Measurements from ENCODE around the gene GLIS2.

Gene GLIS2

DNA sequence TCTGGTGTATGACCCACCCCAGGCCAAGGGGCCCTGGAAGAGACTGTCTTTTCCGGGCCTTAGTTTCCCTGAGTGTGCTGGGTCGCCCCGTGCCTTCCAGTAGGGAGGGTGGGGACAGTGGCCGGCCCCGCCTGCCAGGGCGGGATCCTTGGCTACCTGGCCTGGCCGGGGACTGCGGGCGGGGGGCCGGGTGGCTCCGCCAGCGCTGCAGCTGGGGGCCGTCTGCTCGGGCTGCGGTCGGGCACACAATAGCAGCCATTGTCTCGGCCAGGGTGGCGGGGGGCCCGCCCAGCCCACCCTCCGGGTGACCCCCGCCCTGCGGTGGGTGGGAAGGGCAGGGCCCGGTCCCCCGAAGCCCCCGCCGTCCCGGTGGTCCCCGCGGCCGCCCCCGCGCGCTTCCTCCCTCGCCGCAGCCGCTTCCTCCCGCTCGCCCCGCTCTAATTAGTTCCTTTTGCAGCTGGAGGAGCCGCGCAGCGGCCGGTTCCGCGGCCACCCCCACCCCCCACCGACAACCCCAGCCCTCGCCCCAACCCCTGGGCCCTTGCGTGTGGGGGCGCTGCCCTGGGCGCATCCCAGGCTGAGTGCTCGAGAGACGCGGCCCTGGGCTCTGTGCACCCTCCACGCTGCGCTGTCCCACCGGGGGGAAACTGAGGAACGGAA, 11.6 kb downstream of the GLIS2 start:
- no peak overlapping the region for H3K27ac ChIP-seq
- TF ChIP-seq ZFX (IDR thresholded peaks at IDR 0.05): no peak
- TF ChIP-seq, protein P1, sequence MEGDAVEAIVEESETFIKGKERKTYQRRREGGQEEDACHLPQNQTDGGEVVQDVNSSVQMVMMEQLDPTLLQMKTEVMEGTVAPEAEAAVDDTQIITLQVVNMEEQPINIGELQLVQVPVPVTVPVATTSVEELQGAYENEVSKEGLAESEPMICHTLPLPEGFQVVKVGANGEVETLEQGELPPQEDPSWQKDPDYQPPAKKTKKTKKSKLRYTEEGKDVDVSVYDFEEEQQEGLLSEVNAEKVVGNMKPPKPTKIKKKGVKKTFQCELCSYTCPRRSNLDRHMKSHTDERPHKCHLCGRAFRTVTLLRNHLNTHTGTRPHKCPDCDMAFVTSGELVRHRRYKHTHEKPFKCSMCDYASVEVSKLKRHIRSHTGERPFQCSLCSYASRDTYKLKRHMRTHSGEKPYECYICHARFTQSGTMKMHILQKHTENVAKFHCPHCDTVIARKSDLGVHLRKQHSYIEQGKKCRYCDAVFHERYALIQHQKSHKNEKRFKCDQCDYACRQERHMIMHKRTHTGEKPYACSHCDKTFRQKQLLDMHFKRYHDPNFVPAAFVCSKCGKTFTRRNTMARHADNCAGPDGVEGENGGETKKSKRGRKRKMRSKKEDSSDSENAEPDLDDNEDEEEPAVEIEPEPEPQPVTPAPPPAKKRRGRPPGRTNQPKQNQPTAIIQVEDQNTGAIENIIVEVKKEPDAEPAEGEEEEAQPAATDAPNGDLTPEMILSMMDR (conservative IDR thresholded peaks at IDR 0.05): no peak

DNA sequence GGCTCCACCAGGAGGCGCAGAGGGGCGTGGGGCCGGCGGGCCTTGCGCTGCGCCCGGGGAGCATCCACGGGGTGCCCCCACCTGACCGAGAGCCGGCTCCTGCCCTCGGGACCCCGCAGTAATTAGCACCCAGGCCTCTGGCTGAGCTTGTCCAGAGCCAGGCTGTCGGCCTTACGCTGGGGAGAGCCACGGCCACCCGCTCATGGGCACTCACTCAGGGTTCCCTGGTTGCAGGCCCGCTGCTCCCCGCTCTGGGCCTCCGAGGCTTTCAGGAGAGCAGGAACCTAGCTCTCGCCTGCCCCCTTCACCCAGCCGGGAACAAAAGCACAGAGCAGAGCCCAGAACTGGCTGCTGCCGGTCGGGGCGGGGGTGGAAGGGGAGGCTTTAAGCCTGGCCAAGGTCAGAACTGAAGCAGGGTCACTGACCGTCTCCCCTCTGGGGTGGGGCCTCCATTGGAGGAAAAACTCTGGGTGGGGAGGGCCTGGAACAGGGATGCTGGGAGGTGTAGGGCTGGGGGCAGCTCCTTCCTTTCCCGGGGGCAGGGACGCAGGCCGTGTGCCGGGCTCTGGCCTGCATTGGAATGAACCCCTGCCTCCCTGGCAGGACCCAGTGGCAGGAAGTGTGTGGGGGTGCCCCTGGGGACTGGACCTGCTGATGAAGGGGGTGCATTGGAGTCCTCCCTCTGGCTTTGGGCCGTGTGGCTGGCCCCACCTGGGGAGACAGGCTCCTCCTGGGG, 12.3 kb downstream of the GLIS2 start:
- no peak overlapping the region for H3K27ac ChIP-seq
- no peak for TF ChIP-seq ZFX (IDR thresholded peaks at IDR 0.05)
- TF ChIP-seq, protein P1 (conservative IDR thresholded peaks at IDR 0.05): no peak

DNA sequence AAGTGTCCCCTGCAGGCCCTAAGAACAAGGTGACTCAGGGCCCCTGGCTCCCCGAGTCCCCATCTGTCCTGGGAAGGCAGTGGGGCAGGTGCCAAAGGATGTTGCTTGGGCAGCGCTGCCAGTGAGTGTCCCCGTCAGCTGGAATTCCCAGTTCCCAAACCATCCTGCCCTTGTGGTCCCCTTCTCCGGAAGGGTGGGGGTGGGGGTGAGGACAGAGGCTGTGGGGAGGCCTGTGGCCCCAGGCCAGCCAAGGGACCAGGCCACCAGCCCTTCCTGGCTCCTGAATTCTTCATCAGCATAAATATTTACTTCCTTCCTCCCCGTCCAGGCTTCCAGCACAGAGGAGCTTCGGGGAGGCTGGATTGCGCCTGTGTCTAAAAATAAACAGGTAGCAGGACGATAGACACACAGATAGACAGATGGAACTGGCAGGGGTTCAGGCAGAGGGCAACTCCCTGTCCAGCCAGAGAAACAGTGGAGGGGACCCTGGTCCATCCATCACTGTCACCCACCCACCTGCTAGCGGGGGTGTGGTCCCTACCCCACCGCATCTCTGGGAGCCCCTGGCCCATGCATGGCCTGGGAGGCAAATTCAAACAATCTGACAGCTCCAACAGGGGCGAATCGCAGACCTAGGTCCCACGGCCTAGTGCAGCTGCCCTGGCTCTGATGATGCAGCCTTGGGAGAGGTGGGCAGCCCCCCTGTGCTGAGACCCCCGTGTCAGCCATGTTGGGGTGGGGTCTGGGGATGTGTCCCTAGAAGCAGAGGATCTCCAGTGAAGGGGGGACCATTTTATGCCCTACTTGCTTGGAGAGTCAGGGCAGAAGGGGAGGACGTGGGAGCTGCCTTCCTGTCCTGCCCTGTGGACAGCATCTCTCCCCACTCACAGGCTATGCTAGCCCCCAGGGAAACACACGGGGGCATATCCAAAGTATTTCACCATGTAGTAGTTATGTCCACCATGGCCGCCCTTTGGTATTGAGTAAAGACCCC, 13.2 kb downstream of the GLIS2 start:
- no peak for TF ChIP-seq ZFX (IDR thresholded peaks at IDR 0.05)
- TF ChIP-seq, protein P1 (conservative IDR thresholded peaks at IDR 0.05): no peak
- H3K27ac ChIP-seq: no peak overlapping the region

DNA sequence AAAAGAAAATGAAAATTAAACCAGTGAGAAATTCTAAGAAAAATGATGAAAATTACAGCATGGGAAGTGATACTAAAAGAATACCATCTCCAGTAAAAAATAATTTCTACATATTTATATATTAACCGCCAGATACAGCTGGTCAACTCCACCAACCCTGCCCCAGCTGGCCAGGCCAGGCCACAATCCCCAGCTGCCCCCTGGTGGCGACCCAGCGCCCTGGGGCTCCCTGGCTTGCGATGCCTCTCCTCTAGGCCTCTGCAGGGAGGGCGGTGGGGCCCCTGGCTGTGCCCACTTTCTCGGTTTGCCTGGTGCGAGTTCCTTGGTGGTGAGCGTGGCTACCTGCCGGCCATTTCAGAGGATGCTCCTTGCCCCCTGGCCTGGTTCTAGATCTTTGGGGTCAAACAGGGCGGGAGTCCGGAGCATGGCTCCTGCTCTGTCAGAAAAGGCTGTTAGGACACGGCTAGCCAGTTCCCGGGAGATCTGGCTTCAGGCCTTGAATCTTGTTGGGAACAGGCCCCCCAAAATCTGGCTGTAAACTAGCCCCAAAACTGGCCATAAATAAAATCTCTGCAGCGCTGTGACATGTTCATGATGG, 14.5 kb downstream of the GLIS2 start:
- H3K27ac ChIP-seq: no peak overlapping the region
- TF ChIP-seq, protein P1 (conservative IDR thresholded peaks at IDR 0.05): peak; percentile 92
- no peak for TF ChIP-seq ZFX (IDR thresholded peaks at IDR 0.05)

GRCh38 chr16:4332083-4332482, 16.2 kb downstream of the GLIS2 start:
- no peak for TF ChIP-seq ZFX (IDR thresholded peaks at IDR 0.05)
- TF ChIP-seq, protein P1 (conservative IDR thresholded peaks at IDR 0.05): no peak
- H3K27ac ChIP-seq: no peak overlapping the region

GRCh38 chr16:4332623-4333307, 16.9 kb downstream of the GLIS2 start:
- H3K27ac ChIP-seq: no peak overlapping the region
- TF ChIP-seq, protein P1 (conservative IDR thresholded peaks at IDR 0.05): no peak
- no peak for TF ChIP-seq ZFX (IDR thresholded peaks at IDR 0.05)

All from C4-2B (cell line).